CD4-positive, alpha-beta T cell treated with Interleukin-12 subunit alpha and Interleukin-12 subunit beta, for 1 hour (primary cell): ENCODE data around the gene AKAP17A.

Experiments used
- DNase-seq: peaks from one replicate; pipeline ENCODE4 v3.0.0-alpha.2; 2020

The AKAP17A gene

DNA sequence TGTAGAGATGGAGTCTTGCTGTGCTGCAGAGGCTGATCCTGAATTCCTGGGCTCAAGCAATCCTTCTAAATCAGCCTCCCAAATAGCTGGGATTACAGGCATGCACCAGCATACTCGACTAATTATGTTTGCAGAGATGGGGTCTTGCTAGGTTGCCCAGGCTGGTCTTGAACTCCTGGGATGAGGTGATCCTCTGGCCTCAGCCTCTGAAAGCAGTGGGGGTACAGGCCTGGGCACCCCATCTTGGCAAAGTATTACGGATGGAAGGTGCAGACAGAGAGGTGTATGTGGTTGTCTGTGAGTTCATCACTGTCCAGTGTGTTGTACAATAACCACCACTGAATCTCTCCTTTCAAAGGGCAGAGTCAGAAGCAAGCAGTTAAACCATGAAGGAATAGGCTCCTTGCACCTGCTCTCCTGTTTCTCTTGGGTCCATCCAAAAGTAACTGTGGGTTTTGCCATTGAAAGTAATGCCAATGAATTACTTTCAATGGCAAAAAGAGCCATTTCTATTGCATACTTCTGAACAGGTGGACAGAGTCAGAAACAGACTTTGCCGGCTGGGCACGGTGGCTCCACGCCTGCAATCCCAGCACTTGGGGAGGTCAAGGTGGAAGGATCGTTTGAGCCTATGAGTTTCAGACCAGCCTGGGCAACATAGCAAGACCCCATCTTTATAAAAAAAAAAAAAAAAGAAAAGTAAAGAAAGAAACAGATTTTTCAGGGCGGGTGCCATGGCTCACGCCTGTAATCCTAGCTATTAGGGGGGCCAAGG is 7.0 kb upstream of the AKAP17A start:
- no peak for DNase-seq

DNA sequence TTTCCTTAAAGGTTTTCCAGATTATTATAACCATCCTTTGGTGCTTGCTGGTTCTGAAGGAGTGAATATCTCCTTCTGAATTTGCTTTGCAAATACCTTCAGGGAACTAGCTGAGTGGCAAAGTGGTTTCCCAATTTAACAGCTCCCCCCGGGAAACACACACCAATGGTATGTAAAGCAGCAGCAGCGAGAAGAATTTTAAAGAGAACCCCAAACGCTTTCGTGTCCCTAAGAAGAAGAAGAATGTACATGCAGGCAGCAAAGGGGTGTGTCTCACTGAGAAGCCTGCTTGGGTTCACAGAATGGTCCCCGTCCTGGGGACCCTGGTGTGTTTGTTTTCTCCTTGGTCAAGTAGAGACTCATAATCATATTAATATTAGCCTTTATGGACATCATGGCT is 4.2 kb upstream of the AKAP17A start:
- DNase-seq, result no peak

DNA sequence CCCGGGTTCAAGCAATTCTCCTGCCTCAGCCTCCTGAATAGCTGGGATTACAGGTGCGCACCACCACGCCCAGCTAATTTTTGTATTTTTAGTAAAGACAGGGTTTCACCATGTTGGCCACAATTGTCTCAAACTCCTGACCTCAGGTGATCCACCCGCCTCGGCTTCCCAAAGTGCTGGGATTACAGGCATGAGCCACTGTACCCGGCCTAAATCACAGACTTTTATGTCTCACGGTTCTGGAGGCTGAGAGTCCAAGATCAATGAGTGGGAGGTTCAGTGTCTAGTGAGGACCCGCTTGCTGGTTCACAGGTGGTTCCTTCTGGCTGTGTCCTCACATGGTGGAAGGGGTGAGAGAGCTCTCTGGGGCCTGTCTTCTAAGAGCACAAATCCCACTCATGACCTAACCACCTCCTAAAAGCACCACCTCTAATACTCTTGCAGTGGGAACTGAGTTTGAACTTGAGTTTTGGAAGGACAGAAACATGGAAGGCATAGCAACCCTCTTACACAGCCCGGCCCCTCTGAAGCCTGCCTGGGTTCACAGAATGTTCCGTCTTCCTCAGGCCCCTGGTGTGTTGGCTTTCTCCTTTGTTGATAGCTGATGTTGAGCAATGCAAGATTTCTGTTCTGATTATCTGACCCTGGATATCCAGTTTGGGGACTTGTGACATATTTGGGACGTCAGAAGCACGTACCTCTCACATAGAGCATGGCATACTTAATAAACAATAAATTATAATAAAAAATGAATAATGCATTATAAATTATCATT is 1.9 kb upstream of the AKAP17A start:
- no peak for DNase-seq

DNA sequence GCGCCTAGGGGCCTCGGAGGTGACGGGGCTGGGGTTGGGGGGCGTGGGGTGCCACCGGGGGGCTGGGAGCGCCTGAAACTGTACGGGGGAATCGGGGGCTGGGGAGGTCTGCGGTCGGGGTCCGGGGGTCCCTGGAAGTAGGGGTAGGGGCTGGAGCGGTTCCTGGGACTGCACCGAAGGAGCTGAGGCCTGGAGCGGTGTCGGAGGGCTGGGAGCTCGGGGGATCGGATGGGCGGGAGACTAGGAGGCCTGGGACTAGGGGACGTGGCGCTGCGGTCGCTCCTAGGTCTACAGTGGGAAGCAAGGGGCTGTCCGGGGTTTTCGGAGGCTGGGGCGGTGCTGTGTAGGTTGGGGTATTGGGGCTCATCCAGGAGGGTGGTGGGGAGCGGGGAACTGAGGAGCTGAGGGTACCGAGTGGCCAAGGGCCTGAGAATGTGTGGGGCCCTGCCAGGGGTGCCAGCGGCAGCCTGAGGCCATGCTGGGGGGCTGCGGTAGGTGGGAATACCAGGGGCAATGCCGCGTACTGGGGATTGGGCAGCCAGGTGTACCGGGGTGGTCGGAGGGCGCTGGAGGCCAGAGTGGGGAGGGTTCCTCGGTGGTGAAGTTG is 562 bp downstream of the AKAP17A start:
- no peak for DNase-seq

DNA sequence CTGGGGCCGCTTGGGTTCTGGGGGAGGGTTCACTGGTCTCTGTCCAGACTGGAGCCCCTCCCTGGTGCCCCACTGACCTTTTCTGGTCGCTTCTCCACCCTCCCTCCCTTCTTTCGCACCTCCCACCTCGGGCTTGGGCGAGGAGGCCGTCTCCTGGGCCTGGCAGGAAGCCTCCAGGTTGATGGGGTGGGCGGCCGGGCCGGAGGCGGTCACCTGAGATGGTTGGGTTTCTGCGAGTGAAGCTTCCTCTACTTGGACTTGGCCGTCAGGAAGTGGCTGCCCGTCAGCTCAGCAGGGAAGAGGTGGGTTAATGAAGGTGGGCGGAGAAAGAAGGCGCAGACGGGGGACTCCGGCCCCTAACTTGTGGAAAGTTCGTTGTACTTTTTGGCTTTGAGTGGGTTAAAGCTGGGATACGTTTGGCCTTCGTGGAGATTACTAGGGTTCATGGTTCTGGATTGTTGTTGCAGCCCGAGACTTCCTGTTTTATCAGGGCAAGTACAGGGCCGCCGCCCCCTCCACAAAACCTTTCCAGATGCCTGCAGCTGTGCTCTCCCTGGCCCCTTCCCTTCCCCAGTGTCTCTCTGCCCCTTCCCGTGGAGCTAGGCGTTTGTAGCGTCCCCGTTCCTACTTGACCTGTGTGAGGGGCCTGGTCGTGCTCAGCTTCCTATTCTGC is 1.2 kb downstream of the AKAP17A start:
- peak; percentile 15 for DNase-seq

DNA sequence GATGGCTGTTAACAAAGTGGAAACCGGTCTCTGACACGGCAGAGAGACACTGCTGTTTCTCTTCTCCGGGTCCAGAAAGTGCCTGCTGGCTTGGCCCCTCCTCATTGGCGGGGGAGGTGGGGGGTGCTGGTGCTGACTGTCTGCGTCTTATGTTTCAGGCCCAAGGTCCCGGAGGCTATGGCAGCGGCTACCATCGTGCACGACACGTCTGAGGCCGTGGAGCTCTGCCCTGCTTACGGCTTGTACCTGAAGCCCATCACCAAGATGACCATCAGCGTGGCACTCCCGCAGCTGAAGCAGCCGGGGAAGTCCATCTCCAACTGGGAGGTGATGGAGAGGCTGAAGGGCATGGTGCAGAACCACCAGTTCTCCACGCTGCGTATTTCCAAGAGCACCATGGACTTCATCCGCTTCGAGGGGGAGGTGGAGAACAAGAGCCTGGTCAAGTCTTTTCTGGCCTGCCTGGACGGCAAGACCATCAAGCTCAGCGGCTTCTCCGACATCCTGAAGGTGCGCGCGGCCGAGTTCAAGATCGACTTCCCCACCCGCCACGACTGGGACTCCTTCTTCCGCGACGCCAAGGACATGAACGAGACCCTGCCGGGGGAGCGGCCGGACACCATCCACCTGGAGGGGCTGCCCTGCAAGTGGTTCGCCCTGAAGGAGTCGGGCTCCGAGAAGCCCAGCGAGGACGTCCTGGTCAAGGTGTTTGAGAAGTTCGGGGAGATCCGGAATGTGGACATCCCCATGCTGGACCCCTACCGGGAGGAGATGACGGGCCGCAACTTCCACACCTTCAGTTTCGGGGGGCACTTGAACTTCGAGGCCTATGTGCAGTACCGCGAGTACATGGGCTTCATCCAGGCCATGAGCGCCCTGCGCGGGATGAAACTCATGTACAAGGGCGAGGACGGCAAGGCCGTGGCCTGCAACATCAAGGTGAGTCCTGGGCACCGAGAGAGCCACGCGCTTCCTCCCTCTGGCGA is 2.2 kb downstream of the AKAP17A start:
- no peak for DNase-seq

DNA sequence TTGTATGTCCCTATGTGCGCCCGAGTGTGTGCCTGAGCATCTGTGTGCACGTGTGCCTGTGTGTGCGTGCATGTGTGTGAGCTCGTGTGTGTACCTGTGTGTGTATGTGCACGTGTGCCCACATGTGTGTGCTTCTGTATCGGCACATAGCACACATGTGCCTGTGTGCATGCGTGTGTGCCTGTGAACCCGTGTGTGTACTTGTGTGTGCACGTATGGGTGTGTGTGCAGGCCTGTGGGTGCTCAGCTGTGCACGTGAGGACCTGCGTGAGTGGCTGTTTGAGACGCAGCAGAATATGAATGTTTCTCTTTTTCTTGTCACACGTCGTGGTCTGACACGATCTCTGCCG is 4.3 kb downstream of the AKAP17A start:
- DNase-seq, result no peak

DNA sequence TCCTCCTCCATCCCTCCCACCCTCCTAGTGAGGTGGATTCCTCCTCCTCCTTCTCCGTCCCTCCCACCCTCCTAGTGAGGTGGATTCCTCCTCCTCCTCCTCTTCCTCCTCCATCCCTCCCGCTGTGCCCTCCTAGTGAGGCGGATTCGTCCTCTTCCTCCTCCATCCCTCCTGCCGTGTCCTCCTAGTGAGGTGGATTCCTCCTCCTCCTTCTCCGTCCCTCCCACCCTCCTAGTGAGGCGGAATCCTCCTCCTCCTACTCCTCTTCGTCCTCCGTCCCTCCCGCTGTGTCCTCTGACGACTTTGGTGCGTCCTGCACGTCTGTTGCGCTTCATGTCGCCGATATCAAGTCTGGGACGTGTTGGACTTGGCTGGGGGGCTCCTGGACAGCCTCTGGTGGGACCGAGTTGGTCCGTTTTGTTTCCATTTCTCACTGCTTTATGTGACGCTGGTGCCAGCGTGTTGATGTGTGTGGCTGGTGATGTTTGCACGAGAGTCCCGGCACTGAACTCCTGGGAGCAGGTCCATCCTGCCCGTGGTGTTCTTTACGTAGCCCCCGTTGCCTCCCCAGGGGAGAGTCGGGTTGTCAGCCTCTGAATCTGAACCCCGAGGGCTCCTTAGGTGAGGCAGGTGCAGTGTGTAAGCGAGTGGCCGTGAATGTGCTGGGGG is 5.4 kb downstream of the AKAP17A start:
- no peak for DNase-seq

DNA sequence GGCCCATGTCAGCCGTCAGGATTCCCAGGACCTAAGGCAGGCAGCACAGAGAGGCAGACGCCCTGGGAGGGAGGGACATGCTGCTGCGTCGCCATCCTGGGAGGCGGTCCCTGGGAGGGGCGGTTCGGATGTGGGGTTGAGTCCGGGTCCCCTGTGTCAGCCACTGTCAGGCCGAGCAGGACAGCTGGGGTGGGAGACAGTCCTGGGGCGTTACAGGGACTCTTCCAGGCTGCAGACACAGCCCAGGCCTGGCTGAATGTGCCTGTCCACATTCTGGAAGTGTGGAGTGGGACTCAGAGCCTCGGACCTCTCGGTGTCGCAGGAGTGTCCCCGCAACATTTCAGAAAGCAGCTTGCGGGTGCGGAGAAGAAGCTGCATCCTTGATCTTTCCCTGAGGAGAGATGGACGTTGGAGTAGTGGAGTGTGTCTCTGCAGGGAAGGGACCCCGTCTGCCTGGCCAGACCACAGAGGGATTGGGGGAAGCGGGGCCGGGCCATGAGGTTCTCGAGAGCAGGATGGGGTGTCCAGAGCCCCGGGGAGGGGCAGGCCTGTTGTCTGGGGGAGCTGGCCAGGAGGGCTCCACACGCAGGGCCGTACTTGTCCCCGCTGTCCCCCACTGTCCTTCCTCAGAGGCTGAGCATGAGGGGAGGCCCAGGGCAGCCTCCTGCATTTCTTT is 6.1 kb downstream of the AKAP17A start:
- DNase-seq, result no peak

DNA sequence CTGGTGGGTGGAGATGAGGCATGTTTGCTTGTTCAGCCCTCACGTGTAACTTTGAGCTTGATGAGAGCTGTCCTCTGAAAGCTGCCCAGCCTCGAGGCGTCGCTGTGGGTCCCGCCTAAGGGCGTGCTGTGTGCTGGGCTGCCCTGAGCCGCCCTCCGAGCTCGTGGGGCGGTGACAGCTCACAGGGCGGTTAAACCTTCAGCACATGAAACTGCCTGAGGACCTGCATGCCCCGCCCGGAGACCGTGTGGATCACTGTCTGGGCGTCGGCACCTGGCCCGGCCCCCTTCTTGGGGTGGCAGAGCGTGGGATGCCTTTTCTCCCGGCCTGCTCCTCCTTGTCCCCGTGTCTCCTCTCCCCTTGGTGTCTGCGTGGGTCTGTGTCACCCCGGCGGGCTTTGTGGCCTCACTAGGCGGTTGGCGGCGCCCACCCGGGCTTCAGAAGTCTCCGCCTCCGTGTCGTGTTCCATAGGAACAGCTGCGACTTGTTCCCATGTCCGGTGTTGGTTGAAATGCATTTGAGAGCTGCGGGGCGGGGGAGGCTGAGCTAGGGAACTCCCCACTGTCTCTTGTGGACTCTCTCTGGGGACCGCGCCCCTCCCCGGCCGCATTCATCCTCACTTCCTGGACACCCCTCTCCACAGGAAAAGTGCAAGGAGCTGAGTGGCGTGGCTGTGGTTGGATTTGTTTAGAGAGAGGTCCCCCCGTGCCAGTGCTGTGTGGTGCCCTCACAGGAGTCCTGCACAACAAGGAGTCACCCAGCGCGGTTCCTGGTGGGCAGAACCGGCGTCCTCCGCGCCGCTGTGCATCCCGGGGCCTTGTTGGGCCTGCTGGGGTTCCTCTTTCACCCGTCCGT is 6.8 kb downstream of the AKAP17A start:
- no peak for DNase-seq

DNA sequence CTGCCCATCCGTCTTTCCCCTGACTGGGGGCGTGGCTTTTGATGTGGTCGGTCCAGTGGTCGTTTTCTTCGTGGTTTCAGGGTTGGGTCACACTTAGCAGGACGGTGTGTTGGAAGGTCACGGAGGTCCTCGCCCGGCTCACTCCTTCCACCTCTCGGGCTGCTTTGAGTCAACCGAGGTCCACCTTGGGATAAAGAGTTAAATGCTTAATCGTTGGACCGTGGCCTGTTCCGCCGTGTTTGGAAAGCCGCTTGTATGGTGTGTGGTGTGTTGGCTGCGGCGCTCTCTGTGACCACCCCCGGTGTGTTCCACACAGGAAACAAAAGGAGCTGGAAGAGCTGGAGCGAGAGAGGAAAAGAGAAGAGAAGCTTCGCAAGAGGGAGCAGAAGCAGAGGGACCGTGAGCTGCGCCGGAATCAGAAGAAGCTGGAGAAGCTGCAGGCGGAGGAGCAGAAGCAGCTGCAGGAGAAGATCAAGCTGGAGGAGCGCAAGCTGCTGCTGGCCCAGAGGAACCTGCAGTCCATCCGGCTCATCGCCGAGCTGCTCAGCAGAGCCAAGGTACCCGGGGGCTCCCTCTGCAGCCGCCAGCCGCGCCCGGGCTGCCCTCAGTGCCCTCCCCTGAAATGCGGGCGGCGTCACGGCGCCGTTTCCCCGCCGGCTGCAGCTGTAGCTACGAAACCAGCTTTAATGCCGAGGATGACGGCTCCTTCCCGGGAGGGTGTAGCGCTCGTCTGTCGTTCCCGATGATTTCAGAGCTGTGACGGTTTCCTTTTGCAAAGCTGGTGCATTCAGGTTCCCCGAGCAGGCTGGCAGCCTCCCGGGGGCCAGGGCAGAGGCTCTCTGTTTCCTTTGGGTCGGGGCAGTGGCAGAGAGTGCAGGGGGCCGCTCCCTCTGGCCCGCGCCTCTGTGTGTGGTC is 7.7 kb downstream of the AKAP17A start:
- DNase-seq, result no peak

DNA sequence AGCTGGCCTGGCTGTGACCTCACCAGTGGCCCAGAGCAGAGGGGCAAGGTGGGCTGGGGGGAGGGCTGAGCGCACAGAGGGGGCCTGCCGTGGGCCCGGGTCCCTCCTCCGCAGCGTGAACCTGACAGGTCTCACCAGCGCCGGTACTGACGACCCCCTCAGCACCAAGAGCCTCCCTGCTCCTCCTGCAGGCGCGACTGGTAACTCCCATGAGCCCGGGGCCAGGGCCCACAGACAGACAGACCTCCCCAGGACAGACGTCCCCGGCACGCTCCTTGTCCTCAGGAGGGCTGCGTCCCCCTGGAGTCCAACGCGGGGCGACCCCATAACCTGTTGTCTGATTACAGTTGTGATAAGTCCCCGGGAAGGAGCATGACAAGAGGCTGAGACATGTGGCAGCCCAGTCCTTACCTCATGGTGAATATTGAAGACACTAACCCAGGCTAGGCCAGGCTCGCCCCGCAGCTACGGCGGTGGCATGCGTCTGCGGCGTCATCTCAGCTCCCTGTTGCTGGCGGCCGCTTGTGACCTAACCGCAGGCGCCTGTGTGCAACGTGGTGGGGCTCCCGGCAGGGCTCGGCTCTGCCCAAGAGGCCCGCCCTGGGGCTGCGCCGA is 8.5 kb downstream of the AKAP17A start:
- no peak for DNase-seq

DNA sequence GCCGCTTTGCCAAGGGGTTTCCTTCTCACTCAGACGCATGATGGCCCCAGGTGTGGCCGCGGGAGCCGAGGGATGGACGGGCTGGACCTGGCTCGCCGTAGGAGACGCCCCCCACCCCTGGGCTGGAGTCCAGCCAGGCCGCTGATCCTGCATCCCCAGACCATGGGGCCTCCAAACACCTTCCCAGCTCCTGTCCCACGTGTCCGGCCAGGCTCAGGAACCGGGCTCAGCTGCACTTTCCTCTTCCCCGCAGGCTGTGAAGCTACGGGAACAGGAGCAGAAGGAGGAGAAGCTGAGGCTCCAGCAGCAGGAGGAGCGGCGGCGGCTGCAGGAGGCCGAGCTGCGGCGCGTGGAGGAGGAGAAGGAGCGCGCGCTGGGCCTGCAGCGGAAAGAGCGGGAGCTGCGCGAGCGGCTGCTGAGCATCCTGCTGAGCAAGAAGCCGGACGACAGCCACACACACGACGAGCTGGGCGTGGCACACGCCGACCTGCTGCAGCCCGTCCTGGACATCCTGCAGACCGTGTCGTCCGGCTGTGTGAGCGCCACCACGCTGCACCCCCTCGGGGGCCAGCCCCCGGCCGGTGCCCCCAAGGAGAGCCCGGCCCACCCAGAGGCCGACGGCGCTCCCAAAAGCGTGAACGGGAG is 9.1 kb downstream of the AKAP17A start:
- no peak for DNase-seq

DNA sequence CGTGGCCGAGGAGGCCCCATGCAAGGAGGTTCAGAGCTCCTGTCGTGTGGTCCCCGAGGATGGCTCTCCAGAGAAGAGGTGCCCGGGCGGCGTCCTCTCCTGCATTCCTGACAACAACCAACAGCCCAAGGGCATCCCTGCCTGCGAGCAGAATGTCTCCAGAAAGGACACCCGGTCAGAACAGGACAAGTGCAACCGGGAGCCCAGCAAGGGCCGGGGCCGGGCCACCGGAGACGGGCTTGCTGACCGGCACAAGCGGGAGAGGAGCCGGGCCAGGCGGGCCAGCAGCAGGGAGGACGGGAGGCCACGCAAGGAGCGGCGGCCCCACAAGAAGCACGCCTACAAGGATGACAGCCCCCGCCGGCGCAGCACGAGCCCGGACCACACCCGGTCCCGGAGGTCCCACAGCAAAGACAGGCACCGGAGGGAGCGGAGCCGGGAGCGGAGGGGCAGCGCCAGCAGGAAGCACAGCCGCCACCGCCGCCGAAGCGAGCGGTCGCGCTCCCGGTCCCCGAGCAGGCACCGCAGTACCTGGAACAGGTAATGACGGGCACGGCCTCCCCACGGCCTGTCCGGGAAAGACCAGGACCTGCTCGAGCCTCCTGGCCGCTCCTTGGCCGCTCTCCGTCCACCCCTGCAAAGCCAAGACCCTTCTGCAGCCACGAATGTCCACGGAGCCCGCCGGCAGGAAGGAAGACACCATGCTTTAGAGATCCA is 9.8 kb downstream of the AKAP17A start:
- no peak for DNase-seq

DNA sequence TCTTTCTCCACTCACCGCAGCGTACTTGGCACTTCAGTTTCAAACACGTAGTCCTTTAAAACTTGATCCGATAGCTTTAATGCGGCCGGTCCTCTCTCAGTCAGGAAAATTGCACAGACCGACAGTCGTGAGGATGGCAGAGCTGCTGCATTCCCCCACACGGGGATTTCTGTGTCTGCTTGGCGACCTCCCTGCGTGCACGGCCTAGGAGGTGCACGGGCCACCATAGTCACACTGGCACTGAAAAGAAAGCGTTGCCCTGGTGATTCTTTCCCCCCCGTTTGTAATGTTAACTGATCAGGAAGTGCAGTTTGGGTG is 10.3 kb downstream of the AKAP17A start:
- no peak for DNase-seq

DNA sequence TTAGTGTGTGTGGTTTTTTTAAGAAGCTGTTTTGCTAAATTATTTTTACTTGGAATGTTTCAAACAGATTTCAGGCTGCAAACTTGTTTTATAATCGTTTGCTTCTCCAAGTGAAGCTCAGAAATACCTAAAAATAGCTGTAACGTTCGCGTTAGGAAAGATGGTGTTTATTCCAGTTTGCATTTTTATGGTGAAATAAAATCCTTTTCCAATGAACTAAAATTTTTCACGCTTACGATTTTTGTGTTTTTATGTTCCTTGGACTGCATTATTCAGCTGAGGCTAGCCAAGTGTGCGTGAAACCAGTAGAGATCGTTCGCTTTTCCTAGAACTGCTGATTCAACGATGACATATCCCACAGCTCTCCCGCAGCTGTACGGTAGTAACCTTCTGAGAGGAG is 10.9 kb downstream of the AKAP17A start:
- DNase-seq, result no peak

DNA sequence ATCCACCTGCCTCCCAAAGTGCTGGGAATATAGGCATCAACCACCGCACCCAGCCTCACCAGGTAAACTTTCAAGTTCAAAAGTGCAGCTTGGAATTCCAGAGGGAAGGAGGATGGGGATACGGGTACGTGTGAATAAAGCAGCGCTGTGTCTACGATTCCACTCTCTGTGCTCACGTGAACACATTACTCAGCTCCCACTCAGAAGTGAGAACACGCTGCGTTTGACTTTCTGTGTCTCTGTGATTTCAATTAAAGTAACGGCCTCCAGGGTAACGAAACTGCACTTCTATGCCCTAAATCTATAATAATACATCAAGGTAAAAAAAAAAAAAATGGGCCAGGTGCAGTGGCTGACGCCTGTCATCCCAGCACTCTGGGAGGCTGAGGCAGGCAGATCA is 15.1 kb downstream of the AKAP17A start:
- DNase-seq, result no peak

DNA sequence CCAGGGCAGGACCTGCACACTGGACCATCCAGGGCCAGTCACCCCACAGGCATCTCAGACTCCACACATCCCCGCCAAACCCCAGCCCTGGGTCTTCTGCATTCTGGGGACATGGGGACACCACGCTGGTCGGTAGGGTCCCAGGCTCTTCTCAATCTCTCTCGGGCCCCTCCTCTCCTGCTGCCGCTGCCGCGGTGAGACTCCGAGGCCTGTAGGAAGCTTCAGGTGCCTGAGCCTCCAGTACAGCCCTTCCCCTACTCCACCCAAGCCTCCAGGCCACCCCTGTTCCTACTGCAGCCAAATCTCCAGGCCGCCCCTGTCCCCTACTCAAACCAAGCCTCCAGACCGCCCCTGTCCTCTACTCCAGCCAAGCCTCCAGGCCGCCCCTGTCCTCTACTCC is 17.9 kb downstream of the AKAP17A start:
- DNase-seq, result no peak
